ENCODE results near the gene FANCI. TPM values are rescaled to one million over a fixed set of nuclear protein-coding genes. Genes with fewer than 3 reads are reported as not detected.
A peak's percentile ranks its signal among the peaks of the same experiment; 100 is the strongest.

Gene FANCI
- total and polyA plus RNA-seq, 4 donors: 17.2 to 22.5 (median 20.8) TPM

DNA sequence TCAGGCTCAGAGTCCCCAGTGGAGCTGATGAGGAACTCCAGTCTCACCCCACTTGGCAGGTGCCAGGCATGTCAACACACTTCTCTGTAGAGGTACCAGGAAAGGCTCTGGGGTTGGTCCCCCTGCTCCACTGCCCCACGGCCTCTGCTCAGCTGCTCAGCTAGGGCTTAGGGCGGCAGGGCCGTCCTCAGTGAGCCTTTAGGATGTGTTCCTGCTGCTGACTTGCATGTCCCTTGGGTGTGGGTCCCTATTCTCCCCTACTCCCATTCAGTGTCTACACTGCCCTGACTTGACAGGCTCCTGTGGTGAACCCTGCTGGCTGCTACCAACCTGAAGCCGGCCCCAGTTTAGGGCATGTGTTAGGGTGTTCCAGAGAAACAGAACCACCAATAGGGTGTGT lies 108.7 kb downstream of the FANCI start:
- no peaks in the 10 kb centered on the region for H3K9me3 ChIP-seq (ENCODE audit: control insufficient read depth, insufficient read depth, low read length)
- 90% methylated on average over 2 of the region's 4 CpGs for WGBS (ENCODE audit: insufficient coverage)
- DNase-seq (ENCODE audit: low read depth in 4 of 6, low spot score in 6 of 6): no peak
- no peaks in the 10 kb centered on the region for H3K27me3 ChIP-seq (ENCODE audit: control insufficient read depth, insufficient read depth, low read length)
- H3K4me1 ChIP-seq (ENCODE audit: control insufficient read depth, insufficient read depth, low read length): peaks cover 13% of the 10 kb centered on the region
- H3K27ac ChIP-seq (ENCODE audit: low read depth, low read length): no peak overlapping the region
- H3K4me3 ChIP-seq (ENCODE audit: low read depth, low read length): no peak overlapping the region
- no peaks in the 10 kb centered on the region for H3K36me3 ChIP-seq (ENCODE audit: control insufficient read depth, insufficient read depth, low read length)

DNA sequence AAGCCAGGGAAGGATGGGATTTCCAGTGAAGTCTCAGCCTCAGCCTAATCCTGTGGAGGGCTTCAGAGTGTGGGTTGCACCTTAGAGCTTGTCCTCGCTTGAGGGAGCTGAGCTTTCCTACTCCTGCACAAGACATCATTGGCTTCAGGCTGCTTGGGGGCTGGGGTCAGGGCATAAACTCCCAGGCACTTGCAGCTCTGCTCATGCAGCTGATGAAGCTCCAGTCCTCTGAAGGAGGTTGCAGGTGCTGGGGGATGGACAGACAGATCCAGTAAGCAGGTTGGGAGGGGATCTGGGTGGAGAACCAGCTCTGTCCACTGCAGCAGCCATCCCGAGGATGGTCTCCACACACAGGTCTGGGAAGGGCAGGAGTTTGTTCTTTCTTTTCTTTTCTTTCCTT lies 110.2 kb downstream of the FANCI start:
- no peak for DNase-seq (ENCODE audit: low read depth in 4 of 6, low spot score in 6 of 6)
- Histone ChIP-seq H3K27ac (ENCODE audit: low read depth, low read length) (no peak overlapping the region), H3K4me1 (ENCODE audit: control insufficient read depth, insufficient read depth, low read length) (peaks cover 26% of the 10 kb centered on the region), H3K4me3 (ENCODE audit: low read depth, low read length) (no peak overlapping the region), H3K27me3 (ENCODE audit: control insufficient read depth, insufficient read depth, low read length) (peaks cover 7% of the 10 kb centered on the region), H3K36me3 (ENCODE audit: control insufficient read depth, insufficient read depth, low read length) (no peaks in the 10 kb centered on the region), H3K9me3 (ENCODE audit: control insufficient read depth, insufficient read depth, low read length) (no peaks in the 10 kb centered on the region)
- WGBS (ENCODE audit: insufficient coverage): 71% methylated on average over 1 of the region's 2 CpGs

DNA sequence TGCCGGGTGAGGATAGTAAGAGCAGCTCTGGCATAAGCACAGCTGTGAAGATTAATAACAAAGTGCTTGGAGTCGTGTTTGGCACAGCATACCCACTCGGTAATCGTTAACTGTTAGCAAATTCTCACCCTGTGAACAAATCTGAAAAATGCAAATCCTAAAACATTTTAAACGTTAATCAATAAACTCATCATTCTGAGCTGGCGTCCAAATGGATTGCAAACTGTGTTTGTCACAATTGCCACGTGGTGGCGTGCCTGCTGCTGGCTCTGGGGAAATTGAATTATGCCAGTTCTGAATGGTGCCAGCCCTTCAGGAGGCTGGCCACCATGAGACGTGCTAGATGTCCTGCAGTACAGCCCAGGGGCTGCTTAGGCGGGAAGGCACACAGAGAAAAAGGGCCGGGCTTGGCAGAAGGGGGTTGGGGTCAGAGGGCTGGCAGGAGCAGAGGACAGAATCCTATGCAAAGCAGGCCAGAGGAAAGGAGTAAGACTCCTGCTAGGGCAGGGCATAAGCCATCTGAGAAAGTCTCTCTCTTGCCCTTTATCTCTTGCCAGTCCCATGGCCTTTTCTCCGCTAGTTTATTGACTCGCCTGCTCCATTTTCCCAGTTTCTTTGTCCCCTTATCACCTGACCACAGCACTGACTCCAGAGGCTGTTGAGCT lies 113.0 kb downstream of the FANCI start:
- H3K4me1 ChIP-seq (ENCODE audit: control insufficient read depth, insufficient read depth, low read length): peaks cover 54% of the 10 kb centered on the region
- peaks cover 33% of the 10 kb centered on the region for H3K27me3 ChIP-seq (ENCODE audit: control insufficient read depth, insufficient read depth, low read length)
- H3K9me3 ChIP-seq (ENCODE audit: control insufficient read depth, insufficient read depth, low read length): no peaks in the 10 kb centered on the region
- H3K27ac ChIP-seq (ENCODE audit: low read depth, low read length): peak overlapping the region; percentile 29
- H3K4me3 ChIP-seq (ENCODE audit: low read depth, low read length): no peak overlapping the region
- DNase-seq (ENCODE audit: low read depth in 4 of 6, low spot score in 6 of 6): peak in 4 of 6 donors; percentile 31 to 87 (median 68)
- WGBS (ENCODE audit: insufficient coverage): 30% methylated on average over 10 of the region's 13 CpGs
- no peaks in the 10 kb centered on the region for H3K36me3 ChIP-seq (ENCODE audit: control insufficient read depth, insufficient read depth, low read length)

DNA sequence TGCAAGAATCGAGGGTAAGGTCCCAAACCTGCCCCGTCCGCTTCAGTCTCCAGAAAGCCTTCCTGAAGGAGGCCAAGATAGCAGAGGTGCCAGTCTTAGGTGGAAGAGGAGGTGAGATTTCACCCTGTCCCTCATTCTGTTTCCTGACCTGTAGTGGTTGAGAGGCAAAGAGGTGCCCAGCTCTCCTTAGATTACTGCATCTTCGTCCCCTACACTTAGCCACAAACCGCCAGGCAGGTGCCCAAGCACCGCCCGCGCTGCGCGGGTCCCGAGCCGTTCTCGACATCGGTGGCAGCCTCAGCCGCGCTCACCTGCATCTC lies 114.6 kb downstream of the FANCI start:
- Histone ChIP-seq H3K9me3 (ENCODE audit: control insufficient read depth, insufficient read depth, low read length) (no peaks in the 10 kb centered on the region), H3K27me3 (ENCODE audit: control insufficient read depth, insufficient read depth, low read length) (peaks cover 43% of the 10 kb centered on the region), H3K4me3 (ENCODE audit: low read depth, low read length) (peak overlapping the region; percentile 46), H3K27ac (ENCODE audit: low read depth, low read length) (peak overlapping the region; percentile 59), H3K36me3 (ENCODE audit: control insufficient read depth, insufficient read depth, low read length) (no peaks in the 10 kb centered on the region), H3K4me1 (ENCODE audit: control insufficient read depth, insufficient read depth, low read length) (peaks cover 67% of the 10 kb centered on the region)
- DNase-seq (ENCODE audit: low read depth in 4 of 6, low spot score in 6 of 6): no peak
- WGBS (ENCODE audit: insufficient coverage): 1% methylated on average over 13 of the region's 16 CpGs

- peak overlapping the region; percentile 46 for H3K4me3 ChIP-seq (ENCODE audit: low read depth, low read length)
- peaks cover 48% of the 10 kb centered on the region for H3K27me3 ChIP-seq (ENCODE audit: control insufficient read depth, insufficient read depth, low read length)
- peaks cover 72% of the 10 kb centered on the region for H3K4me1 ChIP-seq (ENCODE audit: control insufficient read depth, insufficient read depth, low read length)
- peak in 5 of 6 donors; percentile 74 to 96 (median 80) for DNase-seq (ENCODE audit: low read depth in 4 of 6, low spot score in 6 of 6)
- H3K27ac ChIP-seq (ENCODE audit: low read depth, low read length): peak overlapping the region; percentile 93
- WGBS (ENCODE audit: insufficient coverage): 2% methylated on average over 64 of the region's 68 CpGs
- H3K9me3 ChIP-seq (ENCODE audit: control insufficient read depth, insufficient read depth, low read length): no peaks in the 10 kb centered on the region
- H3K36me3 ChIP-seq (ENCODE audit: control insufficient read depth, insufficient read depth, low read length): peaks cover 2% of the 10 kb centered on the region
Measured at GRCh38 chr15:89358755-89359439, 115.1 kb downstream of the FANCI start.

GRCh38 chr15:89359471-89360293 lies 115.9 kb downstream of the FANCI start:
- H3K4me3 ChIP-seq (ENCODE audit: low read depth, low read length): peak overlapping the region; percentile 17
- H3K27me3 ChIP-seq (ENCODE audit: control insufficient read depth, insufficient read depth, low read length): peaks cover 48% of the 10 kb centered on the region
- DNase-seq (ENCODE audit: low read depth in 4 of 6, low spot score in 6 of 6): peak in 2 of 6 donors; percentile 35 to 42

DNA sequence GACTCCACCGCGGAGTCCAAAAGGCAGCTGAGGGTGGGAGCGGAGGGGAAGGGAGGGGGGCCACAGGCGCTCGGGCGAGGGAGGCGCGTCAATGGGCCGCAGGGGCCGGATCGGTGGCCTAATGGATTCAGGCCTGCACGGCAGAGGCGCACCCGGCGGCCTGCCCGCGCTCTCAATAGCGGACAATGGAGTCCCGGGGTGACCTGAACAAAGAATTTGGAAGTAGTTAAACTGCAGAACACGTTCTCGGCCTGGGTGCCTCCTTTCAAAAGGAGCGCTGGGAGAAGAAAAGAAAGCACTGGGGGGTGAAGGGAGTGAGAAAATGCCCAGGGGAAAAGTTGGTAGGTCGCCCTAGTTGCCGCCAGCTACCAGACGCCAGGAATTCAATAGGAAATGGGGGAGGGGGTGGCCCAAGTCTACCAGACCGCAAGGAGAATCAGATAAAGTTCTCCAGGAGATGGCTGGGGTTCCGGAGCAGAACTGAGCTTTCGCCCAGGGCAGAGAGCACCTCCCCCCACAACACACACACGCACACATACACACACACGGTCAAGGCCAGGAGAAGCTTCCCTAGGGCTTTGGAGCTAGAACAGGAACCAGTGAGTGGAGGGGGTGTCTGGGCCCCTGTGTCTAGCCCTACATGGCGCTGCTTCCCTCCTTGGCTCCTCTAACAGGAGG lies 116.7 kb downstream of the FANCI start:
- DNase-seq (ENCODE audit: low read depth in 4 of 6, low spot score in 6 of 6): peak in 4 of 6 donors; percentile 58 to 89 (median 74)
- WGBS (ENCODE audit: insufficient coverage): 11% methylated on average over 24 of the region's 31 CpGs
- Histone ChIP-seq H3K4me3 (ENCODE audit: low read depth, low read length) (no peak overlapping the region), H3K27ac (ENCODE audit: low read depth, low read length) (peak overlapping the region; percentile 93), H3K36me3 (ENCODE audit: control insufficient read depth, insufficient read depth, low read length) (peaks cover 11% of the 10 kb centered on the region), H3K4me1 (ENCODE audit: control insufficient read depth, insufficient read depth, low read length) (peaks cover 87% of the 10 kb centered on the region), H3K27me3 (ENCODE audit: control insufficient read depth, insufficient read depth, low read length) (peaks cover 48% of the 10 kb centered on the region), H3K9me3 (ENCODE audit: control insufficient read depth, insufficient read depth, low read length) (no peaks in the 10 kb centered on the region)

More at GRCh38 chr15:89359471-89360293, 115.9 kb downstream of the FANCI start:
- Histone ChIP-seq H3K27ac (ENCODE audit: low read depth, low read length) (peak overlapping the region; percentile 93), H3K36me3 (ENCODE audit: control insufficient read depth, insufficient read depth, low read length) (peaks cover 4% of the 10 kb centered on the region), H3K9me3 (ENCODE audit: control insufficient read depth, insufficient read depth, low read length) (no peaks in the 10 kb centered on the region), H3K4me1 (ENCODE audit: control insufficient read depth, insufficient read depth, low read length) (peaks cover 80% of the 10 kb centered on the region)
- 18% methylated on average over 25 of the region's 32 CpGs for WGBS (ENCODE audit: insufficient coverage)

- Histone ChIP-seq H3K27me3 (ENCODE audit: control insufficient read depth, insufficient read depth, low read length) (peaks cover 54% of the 10 kb centered on the region), H3K4me3 (ENCODE audit: low read depth, low read length) (peak overlapping the region; percentile 71), H3K4me1 (ENCODE audit: control insufficient read depth, insufficient read depth, low read length) (peaks cover 94% of the 10 kb centered on the region), H3K9me3 (ENCODE audit: control insufficient read depth, insufficient read depth, low read length) (no peaks in the 10 kb centered on the region), H3K36me3 (ENCODE audit: control insufficient read depth, insufficient read depth, low read length) (peaks cover 13% of the 10 kb centered on the region), H3K27ac (ENCODE audit: low read depth, low read length) (peak overlapping the region; percentile 93)
- under 1% methylated on average over 39 of the region's 41 CpGs for WGBS (ENCODE audit: insufficient coverage)
- peak in 5 of 6 donors; percentile 59 to 91 (median 63) for DNase-seq (ENCODE audit: low read depth in 4 of 6, low spot score in 6 of 6)
Measured at GRCh38 chr15:89361451-89362202, 117.8 kb downstream of the FANCI start.
